ENCODE results near the gene PTGS1.
"Not testable (repeated sequence)": the region's sequence is repeated elsewhere in the genome, so short reads cannot be mapped to it uniquely, and the experiment has no call there.

The PTGS1 gene

DNA sequence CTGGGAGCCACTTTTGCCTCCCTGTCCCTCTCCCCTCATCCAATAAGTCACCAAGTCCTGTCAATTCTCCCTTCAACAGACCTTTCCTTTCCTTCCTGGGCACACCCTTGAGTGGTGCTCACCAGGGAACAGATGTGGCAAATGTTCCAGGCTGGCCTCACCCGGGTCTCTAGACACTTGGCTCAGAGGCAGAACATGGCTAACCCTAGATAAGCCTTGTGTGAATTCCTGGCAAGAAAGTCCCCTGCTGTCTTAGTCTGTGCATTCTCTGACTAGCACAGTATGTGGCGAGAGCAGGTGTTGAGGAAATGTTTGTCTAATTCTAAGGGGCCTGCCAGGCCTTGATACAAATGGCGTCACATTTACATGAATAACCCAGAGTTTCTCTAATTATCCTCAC, 41.2 kb upstream of the PTGS1 start:
- Histone ChIP-seq H3K27me3 (ENCODE audit: control insufficient read depth, insufficient read depth, low read length) (no peaks in the 10 kb centered on the region), H3K79me2 (no peaks in the 10 kb centered on the region), H3K9me3 (ENCODE audit: control insufficient read depth, low read length) (no peaks in the 10 kb centered on the region), H3K9ac (no peak overlapping the region), H3K4me1 (no peaks in the 10 kb centered on the region), H3K4me3 (ENCODE audit: low read depth, low read length) (no peak overlapping the region), H3K36me3 (ENCODE audit: control insufficient read depth, insufficient read depth, low read length) (no peaks in the 10 kb centered on the region), H3K4me2 (ENCODE audit: low read length) (no peak overlapping the region), H3K27ac (no peak overlapping the region), H2AFZ (no peak overlapping the region)
- TF ChIP-seq, protein P1, sequence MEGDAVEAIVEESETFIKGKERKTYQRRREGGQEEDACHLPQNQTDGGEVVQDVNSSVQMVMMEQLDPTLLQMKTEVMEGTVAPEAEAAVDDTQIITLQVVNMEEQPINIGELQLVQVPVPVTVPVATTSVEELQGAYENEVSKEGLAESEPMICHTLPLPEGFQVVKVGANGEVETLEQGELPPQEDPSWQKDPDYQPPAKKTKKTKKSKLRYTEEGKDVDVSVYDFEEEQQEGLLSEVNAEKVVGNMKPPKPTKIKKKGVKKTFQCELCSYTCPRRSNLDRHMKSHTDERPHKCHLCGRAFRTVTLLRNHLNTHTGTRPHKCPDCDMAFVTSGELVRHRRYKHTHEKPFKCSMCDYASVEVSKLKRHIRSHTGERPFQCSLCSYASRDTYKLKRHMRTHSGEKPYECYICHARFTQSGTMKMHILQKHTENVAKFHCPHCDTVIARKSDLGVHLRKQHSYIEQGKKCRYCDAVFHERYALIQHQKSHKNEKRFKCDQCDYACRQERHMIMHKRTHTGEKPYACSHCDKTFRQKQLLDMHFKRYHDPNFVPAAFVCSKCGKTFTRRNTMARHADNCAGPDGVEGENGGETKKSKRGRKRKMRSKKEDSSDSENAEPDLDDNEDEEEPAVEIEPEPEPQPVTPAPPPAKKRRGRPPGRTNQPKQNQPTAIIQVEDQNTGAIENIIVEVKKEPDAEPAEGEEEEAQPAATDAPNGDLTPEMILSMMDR (IDR thresholded peaks at IDR 0.05): no peak

DNA sequence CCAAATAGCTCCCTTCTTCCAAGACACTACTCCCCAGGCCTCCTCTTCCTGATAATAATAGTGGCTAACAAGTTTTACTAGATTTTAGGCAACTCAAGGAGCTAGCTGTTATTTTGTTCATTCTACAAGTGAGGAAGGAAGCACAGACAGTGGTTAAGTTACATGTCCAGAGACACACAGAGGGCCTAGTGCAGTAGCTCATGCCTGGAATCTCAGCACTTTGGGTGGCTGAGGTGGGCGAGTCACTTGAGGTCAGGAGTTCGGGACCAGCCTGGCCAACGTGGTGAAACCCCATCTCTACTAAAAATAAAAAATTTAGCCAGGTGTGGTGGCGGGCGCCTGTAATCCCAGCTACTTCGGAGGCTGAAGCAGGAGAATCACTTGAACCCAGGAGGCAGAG, 40.4 kb upstream of the PTGS1 start:
- not testable (repeated sequence) for H3K9me3 ChIP-seq (ENCODE audit: control insufficient read depth, low read length); H3K27me3 ChIP-seq (ENCODE audit: control insufficient read depth, insufficient read depth, low read length); H2AFZ ChIP-seq; H3K9ac ChIP-seq; H3K4me3 ChIP-seq (ENCODE audit: low read depth, low read length); H3K79me2 ChIP-seq; H3K36me3 ChIP-seq (ENCODE audit: control insufficient read depth, insufficient read depth, low read length); H3K4me2 ChIP-seq (ENCODE audit: low read length); H3K27ac ChIP-seq; H3K4me1 ChIP-seq

DNA sequence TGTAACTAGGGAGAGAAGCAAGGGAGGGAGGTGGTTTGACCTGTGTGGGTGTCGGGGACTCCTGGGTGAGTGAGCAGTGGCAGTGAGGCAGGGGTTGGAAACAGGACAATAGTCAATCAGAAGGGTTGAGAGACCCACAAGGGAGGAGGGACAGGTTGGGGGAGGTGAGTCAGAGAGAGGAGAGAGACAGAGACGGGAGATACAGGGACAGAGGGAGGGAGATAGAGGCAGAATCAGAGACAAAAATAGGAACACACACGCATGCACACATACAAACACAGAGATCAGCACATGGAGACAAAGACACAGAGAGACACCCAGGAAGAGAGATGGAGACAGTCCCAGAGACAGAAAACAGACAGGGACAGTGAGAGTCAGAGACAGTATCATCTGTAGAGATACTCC, 39.3 kb upstream of the PTGS1 start:
- Histone ChIP-seq H3K79me2 (no peaks in the 10 kb centered on the region), H3K27ac (no peak overlapping the region), H3K36me3 (ENCODE audit: control insufficient read depth, insufficient read depth, low read length) (no peaks in the 10 kb centered on the region), H3K4me3 (ENCODE audit: low read depth, low read length) (no peak overlapping the region), H3K9me3 (ENCODE audit: control insufficient read depth, low read length) (no peaks in the 10 kb centered on the region), H2AFZ (no peak overlapping the region), H3K27me3 (ENCODE audit: control insufficient read depth, insufficient read depth, low read length) (no peaks in the 10 kb centered on the region), H3K4me1 (no peaks in the 10 kb centered on the region), H3K4me2 (ENCODE audit: low read length) (no peak overlapping the region), H3K9ac (no peak overlapping the region)
- TF ChIP-seq, protein P1 (IDR thresholded peaks at IDR 0.05): no peak

DNA sequence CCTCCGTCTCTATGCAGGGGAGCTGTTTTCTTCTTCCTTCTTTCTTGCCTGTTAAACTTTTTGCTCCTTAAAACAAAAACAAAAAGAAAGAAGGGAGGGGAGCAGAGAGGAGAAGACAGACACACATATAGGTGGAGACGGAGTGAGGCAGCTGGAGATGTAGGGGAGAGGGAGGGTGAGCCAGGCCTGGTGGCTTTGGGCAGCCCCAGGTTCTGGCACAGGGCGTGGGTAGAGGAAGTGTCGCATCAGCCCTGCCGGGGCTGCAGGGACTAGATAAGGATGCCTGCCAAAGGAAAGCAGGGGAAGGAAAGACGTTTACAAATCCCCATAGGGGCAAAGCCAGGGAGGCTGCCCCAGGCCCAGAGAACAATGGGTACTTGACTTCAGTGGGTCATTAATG, 38.7 kb upstream of the PTGS1 start:
- Histone ChIP-seq H3K9me3 (ENCODE audit: control insufficient read depth, low read length) (no peaks in the 10 kb centered on the region), H3K4me1 (no peaks in the 10 kb centered on the region), H3K36me3 (ENCODE audit: control insufficient read depth, insufficient read depth, low read length) (no peaks in the 10 kb centered on the region), H3K27me3 (ENCODE audit: control insufficient read depth, insufficient read depth, low read length) (no peaks in the 10 kb centered on the region), H3K4me3 (ENCODE audit: low read depth, low read length) (no peak overlapping the region), H3K4me2 (ENCODE audit: low read length) (no peak overlapping the region), H3K9ac (no peak overlapping the region), H2AFZ (no peak overlapping the region), H3K79me2 (no peaks in the 10 kb centered on the region), H3K27ac (no peak overlapping the region)
- TF ChIP-seq, protein P1 (IDR thresholded peaks at IDR 0.05): no peak

DNA sequence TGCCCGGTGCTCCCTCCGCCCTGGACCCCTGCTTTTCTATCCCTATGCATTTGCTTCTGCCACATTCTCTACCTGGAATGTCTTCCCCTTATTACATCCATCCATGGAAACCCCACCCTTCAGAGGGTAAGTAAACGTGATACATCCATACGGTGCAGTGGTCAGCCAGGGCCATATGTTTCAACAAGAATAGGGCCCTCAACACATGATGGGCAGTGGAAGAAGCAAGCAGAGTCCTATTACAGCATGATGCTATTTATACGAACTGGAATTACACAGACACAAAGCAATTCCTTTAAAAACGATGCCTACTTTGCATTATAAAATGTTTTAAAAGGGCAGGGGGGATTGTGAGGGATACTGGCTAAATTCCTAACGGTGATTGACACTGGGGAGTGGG, 38.2 kb upstream of the PTGS1 start:
- Histone ChIP-seq H3K4me2 (ENCODE audit: low read length) (no peak overlapping the region), H3K9ac (no peak overlapping the region), H3K27me3 (ENCODE audit: control insufficient read depth, insufficient read depth, low read length) (no peaks in the 10 kb centered on the region), H3K4me1 (no peaks in the 10 kb centered on the region), H3K36me3 (ENCODE audit: control insufficient read depth, insufficient read depth, low read length) (no peaks in the 10 kb centered on the region), H2AFZ (no peak overlapping the region), H3K27ac (no peak overlapping the region), H3K79me2 (no peaks in the 10 kb centered on the region), H3K9me3 (ENCODE audit: control insufficient read depth, low read length) (no peaks in the 10 kb centered on the region), H3K4me3 (ENCODE audit: low read depth, low read length) (no peak overlapping the region)
- TF ChIP-seq, protein P1 (IDR thresholded peaks at IDR 0.05): no peak
